ENCODE data around the gene GJC1.
A peak's percentile ranks its signal among the peaks of the same experiment; 100 is the strongest.

GJC1 gene

GRCh38 chr17:44774271-44775135 lies 55.6 kb downstream of the GJC1 start:
- FAIRE-seq (peak; percentile 96), DNase-seq (ENCODE audit: insufficient read length) (peak; percentile 97)
- TF ChIP-seq TAF1 (IDR thresholded peaks at IDR 0.05; ENCODE audit: borderline replicate concordance, low read depth, low read length) (no peak), POLR2A (IDR thresholded peaks at IDR 0.05; ENCODE audit: low read depth, low read length) (no peak), POLR2AphosphoS5 (IDR thresholded peaks at IDR 0.05; ENCODE audit: low read depth, low read length) (no peak)

- FAIRE-seq: no peak
- no peak for DNase-seq (ENCODE audit: insufficient read length)
- TF ChIP-seq POLR2AphosphoS5 (IDR thresholded peaks at IDR 0.05; ENCODE audit: low read depth, low read length) (no peak), POLR2A (IDR thresholded peaks at IDR 0.05; ENCODE audit: low read depth, low read length) (no peak), TAF1 (IDR thresholded peaks at IDR 0.05; ENCODE audit: borderline replicate concordance, low read depth, low read length) (no peak)
These were observed 56.9 kb downstream of the GJC1 start for GRCh38 chr17:44773140-44773539.

GRCh38 chr17:44772308-44773045 lies 57.6 kb downstream of the GJC1 start:
- no peak for DNase-seq (ENCODE audit: insufficient read length)
- FAIRE-seq: no peak
- TF ChIP-seq POLR2A (IDR thresholded peaks at IDR 0.05; ENCODE audit: low read depth, low read length) (no peak), POLR2AphosphoS5 (IDR thresholded peaks at IDR 0.05; ENCODE audit: low read depth, low read length) (no peak), TAF1 (IDR thresholded peaks at IDR 0.05; ENCODE audit: borderline replicate concordance, low read depth, low read length) (no peak)

- FAIRE-seq: no peak
- no peak for DNase-seq (ENCODE audit: insufficient read length)
- TF ChIP-seq POLR2A (IDR thresholded peaks at IDR 0.05; ENCODE audit: low read depth, low read length): no peak
- no peak for TF ChIP-seq TAF1 (IDR thresholded peaks at IDR 0.05; ENCODE audit: borderline replicate concordance, low read depth, low read length)
- TF ChIP-seq POLR2AphosphoS5 (IDR thresholded peaks at IDR 0.05; ENCODE audit: low read depth, low read length): no peak
These were observed 59.7 kb downstream of the GJC1 start for GRCh38 chr17:44770166-44770925.

GRCh38 chr17:44769647-44770084 lies 60.4 kb downstream of the GJC1 start:
- FAIRE-seq (no peak), DNase-seq (ENCODE audit: insufficient read length) (no peak)
- TF ChIP-seq POLR2AphosphoS5 (IDR thresholded peaks at IDR 0.05; ENCODE audit: low read depth, low read length) (no peak), TAF1 (IDR thresholded peaks at IDR 0.05; ENCODE audit: borderline replicate concordance, low read depth, low read length) (no peak), POLR2A (IDR thresholded peaks at IDR 0.05; ENCODE audit: low read depth, low read length) (no peak)

GRCh38 chr17:44769230-44769629 lies 60.9 kb downstream of the GJC1 start:
- no peak for TF ChIP-seq TAF1 (IDR thresholded peaks at IDR 0.05; ENCODE audit: borderline replicate concordance, low read depth, low read length)
- no peak for TF ChIP-seq POLR2A (IDR thresholded peaks at IDR 0.05; ENCODE audit: low read depth, low read length)
- no peak for TF ChIP-seq POLR2AphosphoS5 (IDR thresholded peaks at IDR 0.05; ENCODE audit: low read depth, low read length)
- DNase-seq (ENCODE audit: insufficient read length) (no peak), FAIRE-seq (no peak)

GRCh38 chr17:44768505-44769142 lies 61.5 kb downstream of the GJC1 start:
- FAIRE-seq (no peak), DNase-seq (ENCODE audit: insufficient read length) (no peak)
- TF ChIP-seq TAF1 (IDR thresholded peaks at IDR 0.05; ENCODE audit: borderline replicate concordance, low read depth, low read length) (no peak), POLR2A (IDR thresholded peaks at IDR 0.05; ENCODE audit: low read depth, low read length) (no peak), POLR2AphosphoS5 (IDR thresholded peaks at IDR 0.05; ENCODE audit: low read depth, low read length) (no peak)

- FAIRE-seq (no peak), DNase-seq (ENCODE audit: insufficient read length) (no peak)
- TF ChIP-seq POLR2AphosphoS5 (IDR thresholded peaks at IDR 0.05; ENCODE audit: low read depth, low read length): no peak
- TF ChIP-seq TAF1 (IDR thresholded peaks at IDR 0.05; ENCODE audit: borderline replicate concordance, low read depth, low read length): no peak
- TF ChIP-seq POLR2A (IDR thresholded peaks at IDR 0.05; ENCODE audit: low read depth, low read length): no peak
These were observed 62.6 kb downstream of the GJC1 start for GRCh38 chr17:44767493-44767892.

GRCh38 chr17:44766409-44767038 lies 63.6 kb downstream of the GJC1 start:
- DNase-seq (ENCODE audit: insufficient read length) (no peak), FAIRE-seq (no peak)
- TF ChIP-seq POLR2A (IDR thresholded peaks at IDR 0.05; ENCODE audit: low read depth, low read length) (no peak), TAF1 (IDR thresholded peaks at IDR 0.05; ENCODE audit: borderline replicate concordance, low read depth, low read length) (no peak), POLR2AphosphoS5 (IDR thresholded peaks at IDR 0.05; ENCODE audit: low read depth, low read length) (no peak)

- DNase-seq (ENCODE audit: insufficient read length) (no peak), FAIRE-seq (no peak)
- TF ChIP-seq POLR2AphosphoS5 (IDR thresholded peaks at IDR 0.05; ENCODE audit: low read depth, low read length) (no peak), POLR2A (IDR thresholded peaks at IDR 0.05; ENCODE audit: low read depth, low read length) (no peak), TAF1 (IDR thresholded peaks at IDR 0.05; ENCODE audit: borderline replicate concordance, low read depth, low read length) (no peak)
These were observed 64.1 kb downstream of the GJC1 start for GRCh38 chr17:44765965-44766364.

Measured in GM12892 (cell line).